Measurements from ENCODE around the gene CLIP1.

CLIP1 gene

DNA sequence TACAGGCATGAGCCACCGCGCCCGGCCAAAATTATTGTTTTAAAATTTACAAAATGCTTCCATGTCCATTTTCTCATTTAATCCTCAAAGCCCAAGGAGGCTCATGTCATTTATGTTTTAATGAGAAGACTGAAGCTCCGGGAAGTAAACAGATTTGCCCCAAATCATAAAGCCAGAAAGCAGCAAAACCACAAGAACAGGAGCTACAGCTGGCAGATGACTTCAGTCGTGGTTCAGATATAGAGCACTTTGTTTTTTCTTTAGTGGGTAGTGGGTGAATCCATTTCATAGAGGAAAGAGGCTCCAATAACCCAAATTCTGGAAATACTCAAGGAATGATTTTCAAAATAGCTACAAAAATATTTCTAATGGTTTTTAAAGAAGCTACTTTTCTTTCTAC, 110.8 kb downstream of the CLIP1 start:
- ChIA-PET POLR2A (no interaction called here), CTCF (interaction anchor here (1.0 to 2.3 kb wide), 3 partner anchors 11 to 161 kb away, joined by 3 to 13 read pairs (median 3); no protein-coding TSS in a partner anchor)
- TF ChIP-seq CTCF (IDR thresholded peaks at IDR 0.05; ENCODE audit: control extremely low read depth, extremely low read depth, low read depth, missing control alignments) = no peak
- DNase-seq (ENCODE audit: extremely low spot score) = no peak

DNA sequence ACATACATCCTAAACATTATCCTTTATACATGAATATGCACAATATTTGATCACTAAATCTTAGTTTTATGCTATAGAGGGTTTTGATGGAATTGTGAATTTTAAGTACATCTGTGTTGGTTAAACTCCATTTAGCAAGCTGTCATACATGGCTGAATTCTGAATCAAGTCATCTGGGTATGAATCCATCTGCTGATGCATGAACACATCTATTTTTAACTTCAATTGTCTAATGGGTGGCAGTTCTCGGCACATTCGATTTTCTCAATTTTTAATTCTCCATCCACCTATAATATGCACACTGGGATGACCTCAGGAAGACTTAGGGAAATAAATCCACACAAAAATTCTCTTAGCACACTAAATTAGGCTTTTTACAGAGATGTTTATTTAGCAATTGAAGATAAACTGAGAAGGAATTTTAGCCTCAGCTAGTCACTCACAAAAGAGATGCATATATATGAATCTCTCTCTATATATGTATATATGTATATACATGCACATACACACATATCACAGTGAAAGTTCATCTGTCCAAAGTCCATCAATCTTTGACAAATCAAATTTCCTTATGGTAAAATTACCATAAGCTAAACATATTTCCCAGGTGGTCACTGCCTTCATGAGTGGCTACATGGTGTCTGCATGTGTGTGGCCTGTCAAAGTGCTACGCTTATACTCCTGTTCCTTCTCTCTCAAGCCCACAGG, 111.7 kb downstream of the CLIP1 start:
- CTCF ChIA-PET = interaction anchor here (1.0 kb wide), 1 partner anchor 12 kb away, joined by 3 read pairs; no protein-coding TSS in a partner anchor
- POLR2A ChIA-PET = no interaction called here
- TF ChIP-seq CTCF (IDR thresholded peaks at IDR 0.05; ENCODE audit: control extremely low read depth, extremely low read depth, low read depth, missing control alignments) = no peak
- DNase-seq (ENCODE audit: extremely low spot score) = no peak

DNA sequence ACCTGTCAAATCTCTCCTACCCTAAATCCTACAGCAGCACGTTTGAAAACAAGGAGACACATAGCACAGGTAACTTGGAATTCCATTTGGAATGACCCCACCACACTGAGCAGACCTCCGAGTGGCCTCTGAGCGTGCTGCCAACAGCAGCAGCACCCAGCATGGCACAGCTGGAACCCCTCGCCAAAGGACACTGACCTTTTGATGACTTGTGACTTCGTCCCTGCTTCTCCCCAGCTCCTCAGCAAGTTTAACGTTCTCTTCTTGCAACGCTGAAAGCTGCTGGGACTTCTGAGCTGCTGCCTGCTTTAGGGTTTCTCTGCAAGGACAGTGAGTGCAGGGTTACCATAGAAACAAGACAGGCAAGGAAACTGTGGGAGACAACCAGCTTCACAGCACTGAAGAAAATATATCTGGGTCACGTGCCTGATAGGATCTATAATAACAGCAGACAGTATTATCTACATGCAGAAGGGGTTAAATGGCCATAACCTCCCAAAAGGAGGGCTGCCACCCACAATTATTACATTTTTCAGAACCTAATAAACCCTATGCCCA, 112.8 kb downstream of the CLIP1 start:
- no peak for DNase-seq (ENCODE audit: extremely low spot score)
- CTCF ChIA-PET = interaction anchor here (0.9 to 1.3 kb wide), 3 partner anchors 27 to 89 kb away, joined by 3 to 5 read pairs (median 5); no protein-coding TSS in a partner anchor
- TF ChIP-seq CTCF (IDR thresholded peaks at IDR 0.05; ENCODE audit: control extremely low read depth, extremely low read depth, low read depth, missing control alignments) = no peak
- POLR2A ChIA-PET = no interaction called here

DNA sequence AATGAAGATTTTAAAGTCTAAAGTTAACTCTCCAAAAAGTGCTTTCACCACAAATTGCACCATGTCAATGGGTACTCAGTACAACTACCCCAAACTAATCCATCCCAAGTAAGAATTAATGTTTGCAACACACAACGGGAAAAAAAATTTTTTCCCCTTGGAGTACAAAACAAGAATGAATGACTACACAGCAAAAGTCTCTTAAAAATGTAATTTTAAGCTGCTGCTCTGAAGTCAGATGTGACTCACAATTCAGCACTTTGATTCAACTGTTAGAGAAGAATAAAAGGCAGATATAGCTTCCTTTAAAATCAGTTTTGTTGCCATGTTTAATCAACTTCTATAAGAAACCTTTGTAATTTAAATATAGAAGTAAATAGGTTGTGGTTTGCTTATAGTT, 113.7 kb downstream of the CLIP1 start:
- CTCF ChIA-PET = interaction anchor here (0.9 to 1.3 kb wide), 3 partner anchors 27 to 90 kb away, joined by 3 to 5 read pairs (median 5); no protein-coding TSS in a partner anchor

DNA sequence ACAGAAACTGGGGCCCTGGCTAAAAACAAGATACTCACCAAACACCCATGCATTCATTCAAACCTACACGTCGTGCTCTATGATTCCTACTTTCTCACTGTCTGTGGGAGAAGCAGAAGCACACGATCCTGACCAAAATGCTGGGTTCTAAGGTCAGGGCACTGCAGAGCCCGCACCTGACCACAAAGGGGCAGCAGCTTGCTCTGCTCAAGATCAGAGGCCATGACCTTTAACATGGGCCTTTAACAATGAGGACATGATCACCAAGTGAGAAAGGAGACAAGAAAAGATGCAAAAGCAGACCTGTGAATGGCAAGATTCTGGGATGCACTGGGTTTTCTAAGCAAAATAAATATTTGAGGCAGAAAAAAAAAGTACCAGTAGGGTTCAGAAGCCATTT, 116.1 kb downstream of the CLIP1 start:
- peak; percentile 44 for TF ChIP-seq CTCF (IDR thresholded peaks at IDR 0.05; ENCODE audit: control extremely low read depth, extremely low read depth, low read depth, missing control alignments)
- POLR2A ChIA-PET = interaction anchor here (0.6 kb wide), 1 partner anchor 96 kb away, joined by 4 read pairs; no protein-coding TSS in a partner anchor
- no peak for DNase-seq (ENCODE audit: extremely low spot score)
- CTCF ChIA-PET = interaction anchor here (0.7 to 3.8 kb wide), 5 partner anchors 11 to 50 kb away, joined by 3 to 14 read pairs (median 4); no protein-coding TSS in a partner anchor

More for the DNA sequence above, 113.7 kb downstream of the CLIP1 start:
- POLR2A ChIA-PET = no interaction called here
- DNase-seq (ENCODE audit: extremely low spot score) = no peak
- TF ChIP-seq CTCF (IDR thresholded peaks at IDR 0.05; ENCODE audit: control extremely low read depth, extremely low read depth, low read depth, missing control alignments) = no peak

- ChIA-PET POLR2A (no interaction called here), CTCF (interaction anchor here (1.6 to 3.8 kb wide), 3 partner anchors 13 to 51 kb away, joined by 4 to 14 read pairs (median 7); no protein-coding TSS in a partner anchor)
- no peak for DNase-seq (ENCODE audit: extremely low spot score)
- no peak for TF ChIP-seq CTCF (IDR thresholded peaks at IDR 0.05; ENCODE audit: control extremely low read depth, extremely low read depth, low read depth, missing control alignments)
Measured at GRCh38 chr12:122304924-122305323, 117.5 kb downstream of the CLIP1 start.

Data from GM10248 (cell line).